ENCODE results near the gene ADD3.
A peak's percentile ranks its signal among the peaks of the same experiment; 100 is the strongest.
"Not testable (repeated sequence)": the region's sequence is repeated elsewhere in the genome, so short reads cannot be mapped to it uniquely, and the experiment has no call there.

The ADD3 gene

GRCh38 chr10:109974504-109975191, 33.1 kb upstream of the ADD3 start:
- in situ Hi-C loops (cut with MboI; ENCODE audit: low pct_unique_long_range_greater_than_20kb, low sequenced_read_pairs) = no loop called here
- no peak for DNase-seq

GRCh38 chr10:109975244-109976190, 32.3 kb upstream of the ADD3 start:
- DNase-seq = no peak

DNA sequence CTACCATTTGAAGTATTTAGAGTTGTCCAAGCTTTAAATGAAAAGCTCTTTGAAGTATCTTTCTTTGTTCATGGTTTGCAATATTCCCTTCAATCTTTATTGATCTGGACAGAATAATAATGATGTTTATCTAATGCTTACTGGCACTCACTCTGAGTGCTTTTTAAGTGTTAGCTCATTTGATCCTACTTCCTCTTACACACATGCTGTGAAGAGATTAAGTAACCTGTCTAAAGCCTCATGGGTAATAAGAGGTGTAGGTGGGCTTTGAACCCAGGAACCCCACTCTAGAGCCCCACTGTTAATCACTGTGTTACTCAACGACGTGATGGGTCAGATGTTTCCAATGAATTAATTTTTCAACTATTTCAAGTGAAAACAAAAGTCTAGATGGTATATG, 31.1 kb upstream of the ADD3 start:
- no peak for DNase-seq
- in situ Hi-C loops (cut with MboI; ENCODE audit: low pct_unique_long_range_greater_than_20kb, low sequenced_read_pairs) = no loop called here

More at GRCh38 chr10:109975244-109976190, 32.3 kb upstream of the ADD3 start:
- in situ Hi-C loops (cut with MboI; ENCODE audit: low pct_unique_long_range_greater_than_20kb, low sequenced_read_pairs) = no loop called here

- in situ Hi-C loops (cut with MboI; ENCODE audit: low pct_unique_long_range_greater_than_20kb, low sequenced_read_pairs) = no loop called here
- no peak for DNase-seq
Observed at GRCh38 chr10:109977382-109977806, 30.4 kb upstream of the ADD3 start.

DNA sequence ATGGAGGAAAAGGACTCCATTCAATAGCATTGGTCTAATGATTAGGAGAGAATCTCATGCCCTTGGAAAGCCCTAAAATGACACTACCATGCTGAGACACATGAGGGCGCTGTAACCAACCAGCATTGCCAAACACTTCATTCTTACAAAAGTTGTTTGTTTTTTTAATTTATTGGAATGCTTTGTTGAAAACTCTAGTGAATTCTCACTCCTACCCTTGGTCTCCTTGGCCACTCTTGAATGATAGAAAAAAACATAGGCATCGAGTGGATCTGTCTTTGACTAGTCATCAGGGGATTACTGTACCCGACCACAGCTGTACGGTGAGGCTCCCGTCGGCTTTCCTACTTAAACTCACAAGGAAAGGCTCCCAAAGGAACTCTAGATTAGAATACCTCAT, 29.3 kb upstream of the ADD3 start:
- in situ Hi-C loops (cut with MboI; ENCODE audit: low pct_unique_long_range_greater_than_20kb, low sequenced_read_pairs) = no loop called here
- peak; percentile 60 for DNase-seq

DNA sequence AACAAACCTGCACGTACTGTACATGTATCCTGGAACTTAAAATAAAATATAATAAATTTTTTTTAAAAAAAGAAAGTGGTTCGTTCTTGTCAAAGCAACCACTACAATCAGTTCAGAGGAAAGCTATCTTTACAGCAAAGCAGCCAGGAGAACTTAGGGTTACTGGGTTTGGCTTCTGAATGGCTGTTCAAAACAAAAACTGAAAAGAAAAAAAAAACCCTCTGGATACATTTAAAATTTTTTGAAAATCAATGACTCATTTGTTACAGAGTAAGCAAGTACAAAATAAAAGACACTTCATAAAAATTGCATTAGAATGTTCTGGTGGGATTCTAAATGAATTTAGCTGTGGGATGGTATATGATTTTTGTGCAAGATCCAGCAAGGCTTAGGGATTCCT, 28.6 kb upstream of the ADD3 start:
- in situ Hi-C loops (cut with MboI; ENCODE audit: low pct_unique_long_range_greater_than_20kb, low sequenced_read_pairs) = no loop called here
- no peak for DNase-seq

DNA sequence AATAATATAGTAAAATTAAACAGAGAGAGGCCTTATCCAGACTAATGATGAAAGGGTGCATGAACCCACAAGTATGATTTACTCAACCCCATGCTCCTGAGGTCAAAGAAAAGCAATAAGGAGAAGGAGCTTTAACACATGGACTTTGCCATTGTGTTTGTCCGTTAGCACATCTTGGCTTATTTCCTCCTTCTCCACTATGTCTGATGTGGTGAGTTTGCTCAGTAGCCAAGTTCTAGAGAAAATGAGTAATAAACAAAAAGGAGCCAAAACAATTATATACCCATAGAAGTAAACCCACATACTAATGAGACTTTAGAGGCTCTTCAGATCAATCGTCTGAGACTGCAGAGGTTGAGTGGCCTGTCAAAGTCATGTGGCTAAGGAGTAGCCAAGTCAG, 26.1 kb upstream of the ADD3 start:
- in situ Hi-C loops (cut with MboI; ENCODE audit: low pct_unique_long_range_greater_than_20kb, low sequenced_read_pairs) = no loop called here
- no peak for DNase-seq

GRCh38 chr10:109982123-109982522, 25.7 kb upstream of the ADD3 start:
- no peak for DNase-seq
- in situ Hi-C loops (cut with MboI; ENCODE audit: low pct_unique_long_range_greater_than_20kb, low sequenced_read_pairs) = no loop called here

DNA sequence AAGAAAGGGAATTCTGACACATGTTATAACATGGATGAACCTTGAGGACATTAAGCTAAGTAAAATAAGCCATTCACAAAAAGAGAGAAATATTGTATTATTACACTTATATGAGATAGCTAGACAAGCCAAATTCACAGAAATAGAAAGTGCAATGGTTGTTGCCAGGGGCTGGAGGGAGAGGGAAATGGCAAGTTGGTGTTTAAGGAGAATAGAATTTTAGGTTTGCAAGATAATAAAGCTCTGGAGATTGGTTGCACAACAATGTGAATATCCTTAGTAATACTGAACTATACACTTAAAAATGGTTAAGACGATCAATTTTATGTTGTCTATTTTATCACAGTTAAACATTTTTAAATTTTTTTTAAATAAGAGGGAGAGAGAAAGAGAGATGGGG, 25.0 kb upstream of the ADD3 start:
- DNase-seq = no peak

DNA sequence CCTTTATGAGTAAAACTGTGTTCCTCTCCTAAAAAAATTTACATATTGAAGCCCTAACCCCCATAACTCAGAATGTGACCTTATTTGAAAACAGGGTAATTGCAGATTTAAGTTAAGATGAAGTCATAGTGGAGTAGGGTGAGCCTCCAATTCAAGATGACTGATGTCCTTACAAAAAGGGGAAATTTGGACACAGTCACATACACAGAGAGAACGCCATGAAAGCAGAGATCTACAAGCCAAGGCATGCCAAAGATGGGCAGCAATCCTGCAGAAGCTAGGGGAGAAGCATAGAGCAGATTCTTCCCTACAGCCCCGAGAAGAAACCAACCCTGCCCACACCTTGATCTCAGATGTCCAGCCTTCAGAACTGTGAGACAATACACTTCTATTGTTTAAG, 23.8 kb upstream of the ADD3 start:
- no peak for DNase-seq
- in situ Hi-C loops (cut with MboI; ENCODE audit: low pct_unique_long_range_greater_than_20kb, low sequenced_read_pairs) = no loop called here

More for the DNA sequence above, 25.0 kb upstream of the ADD3 start:
- in situ Hi-C loops (cut with MboI; ENCODE audit: low pct_unique_long_range_greater_than_20kb, low sequenced_read_pairs) = no loop called here

DNA sequence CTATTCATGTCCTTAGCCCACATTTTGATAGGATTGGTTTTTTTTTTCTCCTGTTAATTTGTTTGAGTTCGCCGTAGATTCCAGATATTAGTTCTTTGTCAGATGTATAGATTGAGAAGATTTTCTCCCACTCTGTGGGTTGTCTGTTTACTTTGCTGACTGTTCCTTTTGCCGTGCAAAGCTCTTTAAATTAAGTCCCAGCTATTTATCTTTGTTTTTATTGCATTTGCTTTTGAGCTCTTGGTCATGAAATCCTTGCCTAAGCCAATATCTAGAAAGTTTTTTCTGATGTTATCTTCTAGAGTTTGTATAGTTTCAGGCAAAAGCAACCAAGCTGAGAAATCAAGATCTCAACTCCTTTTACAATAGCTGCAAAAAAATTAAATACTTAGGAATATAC, 22.0 kb upstream of the ADD3 start:
- DNase-seq; in situ Hi-C loops (cut with MboI; ENCODE audit: low pct_unique_long_range_greater_than_20kb, low sequenced_read_pairs): not testable (repeated sequence)

DNA sequence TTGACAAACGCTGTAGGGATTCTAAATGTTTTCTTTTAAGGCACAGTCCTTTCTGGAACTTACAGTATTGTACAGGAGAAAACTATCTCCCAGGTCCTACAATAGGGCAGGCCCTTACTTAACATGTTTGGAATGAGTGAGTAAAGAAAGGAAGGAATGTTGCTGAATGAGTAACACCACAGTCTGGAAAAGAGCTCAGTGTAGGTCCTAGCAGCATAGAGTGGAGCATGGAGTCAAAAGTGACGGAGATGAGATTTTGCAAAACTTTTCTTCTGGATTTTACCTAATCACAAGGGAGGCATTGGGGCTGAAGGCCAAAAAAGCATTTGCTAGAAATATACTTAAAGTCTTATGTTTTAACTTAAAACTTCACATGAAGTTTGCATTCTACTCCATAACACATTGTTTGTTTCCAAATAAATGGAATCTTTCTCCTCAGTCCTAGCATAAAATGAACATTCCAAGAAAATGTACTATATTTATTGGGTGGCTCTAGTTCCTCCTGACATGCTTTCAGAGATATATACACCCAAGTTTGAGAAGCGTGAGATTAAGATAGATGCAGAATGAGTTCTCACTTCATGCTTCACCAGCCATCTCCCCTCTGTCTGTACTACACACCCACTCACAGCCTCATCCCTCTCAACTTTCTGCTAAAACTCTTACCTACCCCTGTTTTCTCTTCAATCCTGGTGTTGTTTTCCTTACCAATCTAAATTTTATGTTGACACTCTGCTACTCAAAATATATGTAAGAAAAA, 20.2 kb upstream of the ADD3 start:
- DNase-seq = no peak
- in situ Hi-C loops (cut with MboI; ENCODE audit: low pct_unique_long_range_greater_than_20kb, low sequenced_read_pairs) = no loop called here

- in situ Hi-C loops (cut with MboI; ENCODE audit: low pct_unique_long_range_greater_than_20kb, low sequenced_read_pairs) = no loop called here
- no peak for DNase-seq
Observed at GRCh38 chr10:109988212-109988596, 19.6 kb upstream of the ADD3 start.

DNA sequence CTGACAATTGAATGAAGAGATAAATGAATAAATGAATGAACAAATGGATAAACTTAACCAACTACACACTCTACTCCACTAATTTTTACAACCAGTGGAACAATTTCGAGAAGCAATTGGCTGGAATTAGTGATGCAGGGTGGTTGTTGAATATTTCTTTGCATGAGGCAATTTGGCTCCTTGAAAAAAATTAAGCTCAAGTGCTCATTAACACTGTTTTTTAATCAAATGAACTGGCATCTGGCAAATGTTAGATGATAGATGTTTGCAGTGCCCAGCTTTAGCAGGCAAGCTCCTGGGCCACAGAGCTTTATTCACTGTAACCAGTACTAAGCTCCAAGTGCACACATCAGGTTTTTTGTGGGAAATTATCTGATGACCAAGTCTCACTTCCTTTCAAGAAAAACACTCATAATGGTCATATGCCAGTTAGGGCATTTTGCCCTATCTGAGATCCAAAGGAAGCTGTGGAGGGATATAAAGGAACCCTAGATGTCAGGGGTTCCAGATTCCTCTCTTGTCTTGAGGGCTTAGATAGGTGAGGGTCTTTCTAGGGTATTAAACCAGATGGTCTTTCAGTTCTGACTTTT, 16.4 kb upstream of the ADD3 start:
- no peak for DNase-seq
- in situ Hi-C loops (cut with MboI; ENCODE audit: low pct_unique_long_range_greater_than_20kb, low sequenced_read_pairs) = no loop called here

- in situ Hi-C loops (cut with MboI; ENCODE audit: low pct_unique_long_range_greater_than_20kb, low sequenced_read_pairs) = no loop called here
- no peak for DNase-seq
Observed at GRCh38 chr10:109992485-109992884, 15.3 kb upstream of the ADD3 start.

DNA sequence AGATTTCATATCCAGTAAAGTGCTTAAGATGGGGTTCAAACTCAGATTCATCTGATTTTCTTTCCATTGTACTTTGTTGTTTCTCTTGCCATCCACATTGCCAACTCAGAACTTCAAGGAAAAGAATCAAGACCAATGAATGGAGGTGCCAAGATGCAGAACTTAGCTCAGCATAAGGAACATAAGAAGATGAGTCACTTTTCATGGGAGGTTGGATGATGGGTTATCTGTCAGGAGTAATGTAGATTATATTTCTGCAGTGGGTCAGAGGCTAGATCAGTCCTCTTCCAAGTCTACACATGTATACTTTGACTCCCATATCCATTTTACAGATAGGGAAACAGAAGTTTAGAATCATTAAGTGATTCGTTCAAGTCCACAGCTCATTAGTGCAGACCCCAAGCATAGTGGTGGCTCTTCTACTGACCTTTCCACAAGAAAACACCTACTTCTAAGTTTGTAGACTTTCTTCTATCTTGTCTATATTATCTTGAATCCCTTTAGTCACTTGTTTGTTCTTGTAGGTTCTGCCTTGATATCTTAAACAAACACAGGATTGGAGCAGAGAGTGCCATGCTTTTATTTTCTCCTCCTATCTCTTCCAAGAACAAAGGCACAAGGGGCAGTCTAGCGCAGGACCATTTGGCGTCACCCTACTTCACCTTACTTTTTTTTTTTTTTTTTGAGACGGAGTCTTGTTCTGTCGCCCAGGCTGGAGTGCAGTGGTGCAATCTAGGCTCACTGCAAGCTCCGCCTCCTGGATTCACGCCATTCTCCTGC, 14.0 kb upstream of the ADD3 start:
- DNase-seq = no peak

GRCh38 chr10:109994711-109995577, 12.8 kb upstream of the ADD3 start:
- in situ Hi-C loops (cut with MboI; ENCODE audit: low pct_unique_long_range_greater_than_20kb, low sequenced_read_pairs) = no loop called here
- no peak for DNase-seq

More for the DNA sequence above, 14.0 kb upstream of the ADD3 start:
- in situ Hi-C loops (cut with MboI; ENCODE audit: low pct_unique_long_range_greater_than_20kb, low sequenced_read_pairs) = no loop called here

- in situ Hi-C loops (cut with MboI; ENCODE audit: low pct_unique_long_range_greater_than_20kb, low sequenced_read_pairs) = no loop called here
- no peak for DNase-seq
Observed at GRCh38 chr10:109995595-109995994, 12.2 kb upstream of the ADD3 start.
